KMS-11 (cell line): Measurements from ENCODE around the gene STK38.
"Not testable (repeated sequence)": the region's sequence is repeated elsewhere in the genome, so short reads cannot be mapped to it uniquely, and the experiment has no call there.

Experiments used
- H2AFZ ChIP-seq: fragments of 200-600 bp; sonication (generic); 2 replicates; pipeline ENCODE4 v1.6.1; 2016; ENCODE audit warnings: antibody characterized with exemption, mixed run types, low read depth
- H3K27ac ChIP-seq: fragments of 200-600 bp; sonication (generic); 2 replicates; pipeline ENCODE4 v1.6.1; 2016; ENCODE audit warnings: mild to moderate bottlenecking, mixed run types
- H3K27me3 ChIP-seq: fragments of 200-600 bp; sonication (generic); 2 replicates; pipeline ENCODE4 v1.6.1; 2017; ENCODE audit warnings: mild to moderate bottlenecking, low read depth, mixed run types, moderate library complexity; ENCODE audit not compliant: insufficient read depth
- H3K36me3 ChIP-seq: fragments of 200-600 bp; sonication (generic); 2 replicates; pipeline ENCODE4 v1.6.1; 2017; ENCODE audit warnings: mild to moderate bottlenecking, mixed run types; ENCODE audit not compliant: insufficient read depth
- H3K4me1 ChIP-seq: fragments of 200-600 bp; sonication (generic); 2 replicates; pipeline ENCODE4 v1.6.1; 2016; ENCODE audit warnings: mild to moderate bottlenecking, low read depth, mixed run types; ENCODE audit not compliant: poor library complexity, severe bottlenecking
- H3K4me2 ChIP-seq: fragments of 200-600 bp; sonication (generic); 2 replicates; pipeline ENCODE4 v1.7.0; 2016; ENCODE audit warnings: mild to moderate bottlenecking, mixed run types
- H3K4me3 ChIP-seq: fragments of 200-600 bp; sonication (generic); IDR thresholded peaks from 2 replicates; pipeline ENCODE4 v1.6.1; 2017; ENCODE audit warnings: low read depth, low read length, mixed read lengths; ENCODE audit not compliant: insufficient read depth
- H3K79me2 ChIP-seq: fragments of 200-600 bp; sonication (generic); 2 replicates; pipeline ENCODE4 v1.6.1; 2016; ENCODE audit warnings: low read depth, mixed run types; ENCODE audit not compliant: insufficient read depth
- H3K9ac ChIP-seq: fragments of 200-600 bp; sonication (generic); 2 replicates; pipeline ENCODE4 v1.6.1; 2016; ENCODE audit warnings: mild to moderate bottlenecking, mixed run types
- H4K20me1 ChIP-seq: fragments of 200-600 bp; sonication (generic); 2 replicates; pipeline ENCODE4 v1.6.1; 2016; ENCODE audit warnings: mild to moderate bottlenecking, mixed run types; ENCODE audit not compliant: insufficient read depth
- CTCF ChIP-seq: fragments of 200-600 bp; sonication (generic); conservative IDR thresholded peaks from 2 replicates; pipeline ENCODE4 v1.6.1; 2017; ENCODE audit warnings: low read depth, mild to moderate bottlenecking, antibody characterized with exemption, low read length, moderate library complexity, mixed read lengths

The STK38 gene

DNA sequence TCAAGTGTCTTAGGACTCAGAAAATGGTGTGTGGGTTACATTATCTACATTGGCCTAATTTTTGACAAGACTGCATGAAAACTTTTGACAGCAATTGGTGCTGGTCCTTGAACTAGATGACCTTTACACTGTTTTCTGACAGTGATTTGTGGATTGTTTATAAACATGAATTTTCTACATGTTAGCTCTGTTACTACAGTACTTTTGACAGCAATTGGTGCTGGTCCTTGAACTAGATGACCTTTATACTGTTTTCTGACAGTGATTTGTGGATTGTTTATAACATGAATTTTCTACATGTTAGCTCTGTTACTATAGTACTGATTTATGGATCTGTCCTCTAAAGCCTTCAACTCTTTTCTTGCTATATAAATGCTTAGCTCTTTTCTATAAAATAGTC, 87.8 kb downstream of the STK38 start:
- Histone ChIP-seq H3K4me1 (no peaks in the 10 kb centered on the region), H2AFZ (no peak overlapping the region), H4K20me1 (no peaks in the 10 kb centered on the region), H3K27ac (no peak overlapping the region), H3K4me2 (no peak overlapping the region), H3K27me3 (no peaks in the 10 kb centered on the region), H3K79me2 (peaks cover 69% of the 10 kb centered on the region), H3K9ac (no peak overlapping the region), H3K36me3 (no peaks in the 10 kb centered on the region; the same call in 1 of the 2 replicates), H3K4me3 (no peak overlapping the region)
- TF ChIP-seq CTCF: no peak

- H3K4me3 ChIP-seq: no peak overlapping the region
- H4K20me1 ChIP-seq: no peaks in the 10 kb centered on the region
- no peaks in the 10 kb centered on the region for H3K4me1 ChIP-seq
- no peak overlapping the region for H3K27ac ChIP-seq
- no peaks in the 10 kb centered on the region for H3K27me3 ChIP-seq
- H2AFZ ChIP-seq: no peak overlapping the region
- no peak overlapping the region for H3K9ac ChIP-seq
- no peak overlapping the region for H3K4me2 ChIP-seq
- peaks cover 84% of the 10 kb centered on the region for H3K79me2 ChIP-seq
- TF ChIP-seq CTCF: no peak
- H3K36me3 ChIP-seq: no peaks in the 10 kb centered on the region
These were observed 91.7 kb downstream of the STK38 start for GRCh38 chr6:36455486-36456027.

DNA sequence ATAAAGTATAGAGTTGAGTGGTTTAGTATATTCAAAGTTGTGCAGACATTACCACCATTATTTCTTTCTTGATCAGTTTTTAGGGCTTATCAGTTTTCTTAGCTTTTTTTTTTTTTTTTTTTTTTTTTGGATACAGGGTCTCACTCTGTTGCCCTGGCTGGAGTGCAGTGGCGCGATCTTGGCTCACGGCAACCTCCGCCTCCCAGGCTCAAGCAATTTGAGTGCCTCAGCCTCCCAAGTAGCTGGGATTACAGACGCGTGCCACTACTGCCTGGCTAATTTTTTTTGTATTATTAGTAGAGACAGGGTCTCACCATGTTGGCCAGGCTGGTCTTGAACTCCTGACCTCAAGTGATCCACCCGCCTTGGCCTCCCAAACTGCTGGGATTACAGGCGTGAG, 94.4 kb downstream of the STK38 start:
- H3K4me2 ChIP-seq, H3K4me3 ChIP-seq, H3K4me1 ChIP-seq, H3K36me3 ChIP-seq, H4K20me1 ChIP-seq, H3K9ac ChIP-seq, H3K27ac ChIP-seq, H3K27me3 ChIP-seq, H2AFZ ChIP-seq: not testable (repeated sequence)
- peaks cover 93% of the 10 kb centered on the region for H3K79me2 ChIP-seq

GRCh38 chr6:36449173-36449572, 98.1 kb downstream of the STK38 start:
- not testable (repeated sequence) for H3K36me3 ChIP-seq, H3K27me3 ChIP-seq, H3K9ac ChIP-seq, H4K20me1 ChIP-seq, H3K27ac ChIP-seq, H2AFZ ChIP-seq, H3K4me2 ChIP-seq, H3K4me3 ChIP-seq
- peaks cover 96% of the 10 kb centered on the region for H3K79me2 ChIP-seq
- H3K4me1 ChIP-seq: peaks cover 13% of the 10 kb centered on the region

DNA sequence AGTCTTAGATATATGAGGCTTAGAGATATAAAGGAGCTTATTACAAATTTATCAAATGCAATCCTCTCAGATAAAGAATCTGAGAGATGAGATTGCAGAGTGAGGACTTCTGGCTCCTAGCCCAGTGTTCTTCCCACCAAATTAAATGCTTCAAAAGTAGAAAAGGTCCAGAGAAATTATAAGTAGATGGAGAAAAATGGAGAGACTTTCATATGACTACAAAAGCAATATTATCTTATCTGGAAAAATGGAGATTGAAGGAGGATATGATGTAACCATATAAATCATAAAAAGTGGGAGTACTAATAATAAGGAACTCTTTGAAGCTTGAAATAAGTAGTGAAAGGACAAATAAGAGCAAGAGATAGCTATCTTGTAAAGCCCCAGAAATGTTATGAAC, 101.7 kb downstream of the STK38 start:
- Histone ChIP-seq H3K79me2 (peaks cover 82% of the 10 kb centered on the region), H4K20me1 (0 out of 2 replicates have a peak, but pooled peaks cover 6% of the 10 kb centered on the region), H3K4me1 (peaks cover 33% of the 10 kb centered on the region), H3K36me3 (no peaks in the 10 kb centered on the region; the same call in 1 of the 2 replicates), H2AFZ (no peak overlapping the region), H3K27me3 (no peaks in the 10 kb centered on the region), H3K27ac (no peak overlapping the region), H3K9ac (no peak overlapping the region), H3K4me2 (no peak overlapping the region), H3K4me3 (no peak overlapping the region)
- TF ChIP-seq CTCF: no peak
